Motor neuron (in vitro differentiated cells): ENCODE results near the gene PRPF6. TPM values are rescaled to one million over a fixed set of nuclear protein-coding genes. Genes with fewer than 3 reads are reported as not detected.

Experiments used
- ATAC-seq, 8 experiments: fragments of 200-7000 bp; cut with Tn5 transposase; replicated peaks in 6 of 8; 2 replicates each; pipeline ENCODE4 v1.8.0; 2021; ENCODE audit warnings: mild to moderate bottlenecking in 8 of 8, moderate library complexity in 8 of 8
- H3K27ac ChIP-seq, 2 donors: fragments of 250-450 bp; sonication (Bioruptor Pico); 2 replicates each; pipeline ENCODE4 v1.9.0; 2021; ENCODE audit warnings: antibody characterized with exemption in 2 of 2, mild to moderate bottlenecking in 2 of 2, moderate library complexity in 1 of 2
- H3K4me1 ChIP-seq, 2 donors: fragments of 250-450 bp; sonication (Bioruptor Pico); replicated peaks in 1 of 2; 2 replicates each; pipeline ENCODE4 v1.6.1; 2021; ENCODE audit warnings: antibody characterized with exemption in 2 of 2, mild to moderate bottlenecking in 2 of 2, moderate library complexity in 1 of 2
- H3K4me3 ChIP-seq, 5 donors: fragments of 250-450 bp; sonication (Bioruptor Pico); 2 replicates each; pipeline ENCODE4 v1.9.0; 2021; ENCODE audit warnings: antibody characterized with exemption in 5 of 5, mild to moderate bottlenecking in 5 of 5, moderate library complexity in 4 of 5
- WGBS, 10 experiments: fragments of 450-650 bp; shearing (Covaris generic); methylation state at CpG; one replicate each; pipeline ENCODE4 v1.0.0; 2022; 5-methylcytosine and 5-hydroxymethylcytosine counted together
- in situ Hi-C, 9 experiments: fragments of 400-800 bp; cut with MboI; loops; one replicate each; pipeline ENCODE4 v1.15.0; 2021; ENCODE audit warnings: low sequenced_read_pairs in 9 of 9, low pct_unique_long_range_greater_than_20kb in 2 of 9; ENCODE audit not compliant: unreplicated experiment in 9 of 9
- total RNA-seq, 8 experiments: library from RNA; unstranded; fragments of 300-600 nt; gene quantifications; 2 replicates each; pipeline versions ENCODE4 v1.2.3 to v1.2.4, GENCODE V29; 2022

Gene PRPF6
- total RNA-seq, 8 experiments from 2014 or later = 38.2 to 97.9 (median 64.2) TPM

GRCh38 chr20:64071341-64072332, 90.7 kb downstream of the PRPF6 start:
- in situ Hi-C loops = no loop called here
- 73 to 100% (median 96%) methylated on average over 1 to 5 of the region's 30 CpGs; no CpG with 5 or more reads in 5 of the 10 experiments for WGBS, 10 experiments
- Histone ChIP-seq H3K4me3 (no peak overlapping the region), H3K27ac (no peak overlapping the region), H3K4me1 (peaks cover 0 to 3% of the 10 kb centered on the region in 2 donors)
- ATAC-seq = no peak

GRCh38 chr20:64072498-64073063, 91.6 kb downstream of the PRPF6 start:
- Histone ChIP-seq H3K4me3 (no peak overlapping the region), H3K4me1 (peaks cover 0 to 3% of the 10 kb centered on the region in 2 donors), H3K27ac (no peak overlapping the region)
- WGBS, 10 experiments = 62 to 100% (median 95%) methylated on average over 1 to 4 of the region's 14 CpGs; no CpG with 5 or more reads in 5 of the 10 experiments
- in situ Hi-C loops = no loop called here
- no peak for ATAC-seq

- WGBS, 10 experiments = 40 to 90% (median 84%) methylated on average over 1 to 16 of the region's 37 CpGs; no CpG with 5 or more reads in 4 of the 10 experiments
- no peak for ATAC-seq
- Histone ChIP-seq H3K27ac (no peak overlapping the region), H3K4me3 (no peak overlapping the region), H3K4me1 (peaks cover 3 to 7% of the 10 kb centered on the region in 2 donors)
- in situ Hi-C loops = no loop called here
Measured at GRCh38 chr20:64073476-64074183, 92.7 kb downstream of the PRPF6 start.

GRCh38 chr20:64074184-64074789, 93.4 kb downstream of the PRPF6 start:
- WGBS, 10 experiments = 93 to 95% (median 95%) methylated on average over 3 to 10 of the region's 28 CpGs; no CpG with 5 or more reads in 7 of the 10 experiments
- H3K27ac ChIP-seq = no peak overlapping the region
- ATAC-seq = no peak
- H3K4me3 ChIP-seq = no peak overlapping the region
- in situ Hi-C loops = no loop called here
- H3K4me1 ChIP-seq = peaks cover 10 to 13% of the 10 kb centered on the region in 2 donors

GRCh38 chr20:64074963-64075362, 94.0 kb downstream of the PRPF6 start:
- WGBS, 10 experiments = 100% methylated on average over 1 to 2 of the region's 8 CpGs; no CpG with 5 or more reads in 7 of the 10 experiments
- Histone ChIP-seq H3K27ac (no peak overlapping the region), H3K4me3 (no peak overlapping the region), H3K4me1 (peaks cover 10 to 11% of the 10 kb centered on the region in 2 donors)
- ATAC-seq = no peak
- in situ Hi-C loops = no loop called here

GRCh38 chr20:64075556-64075955, 94.6 kb downstream of the PRPF6 start:
- Histone ChIP-seq H3K27ac (no peak overlapping the region), H3K4me1 (peaks cover 10 to 11% of the 10 kb centered on the region in 2 donors), H3K4me3 (no peak overlapping the region)
- in situ Hi-C loops = no loop called here
- no peak for ATAC-seq
- 100% methylated on average over 1 of the region's 12 CpGs; no CpG with 5 or more reads in 9 of the 10 experiments for WGBS, 10 experiments

GRCh38 chr20:64076061-64076997, 95.4 kb downstream of the PRPF6 start:
- no peak overlapping the region for H3K27ac ChIP-seq

GRCh38 chr20:64077094-64077493, 96.2 kb downstream of the PRPF6 start:
- no CpG with 5 or more reads among the region's 8 CpGs for WGBS, 10 experiments
- in situ Hi-C loops = no loop called here
- Histone ChIP-seq H3K4me3 (no peak overlapping the region), H3K27ac (no peak overlapping the region), H3K4me1 (peaks cover 11 to 15% of the 10 kb centered on the region in 2 donors)
- ATAC-seq = no peak

More at GRCh38 chr20:64076061-64076997, 95.4 kb downstream of the PRPF6 start:
- in situ Hi-C loops = no loop called here
- WGBS, 10 experiments = 92 to 100% methylated on average over 1 to 2 of the region's 22 CpGs; no CpG with 5 or more reads in 8 of the 10 experiments
- H3K4me1 ChIP-seq = peaks cover 10 to 11% of the 10 kb centered on the region in 2 donors
- no peak overlapping the region for H3K4me3 ChIP-seq
- ATAC-seq = no peak

GRCh38 chr20:64077541-64077875, 96.6 kb downstream of the PRPF6 start:
- H3K4me1 ChIP-seq = peaks cover 11 to 19% of the 10 kb centered on the region in 2 donors
- no peak for ATAC-seq
- WGBS, 10 experiments = no CpG with 5 or more reads among the region's 7 CpGs
- H3K27ac ChIP-seq = no peak overlapping the region
- in situ Hi-C loops = no loop called here
- no peak overlapping the region for H3K4me3 ChIP-seq

- in situ Hi-C loops = no loop called here
- H3K27ac ChIP-seq = no peak overlapping the region
- WGBS, 10 experiments = 40 to 100% (median 73%) methylated on average over 1 to 3 of the region's 15 CpGs; no CpG with 5 or more reads in 6 of the 10 experiments
- ATAC-seq = no peak
- H3K4me1 ChIP-seq = peaks cover 11 to 19% of the 10 kb centered on the region in 2 donors
- no peak overlapping the region for H3K4me3 ChIP-seq
Measured at GRCh38 chr20:64077876-64078551, 97.1 kb downstream of the PRPF6 start.

GRCh38 chr20:64078934-64079272, 98.0 kb downstream of the PRPF6 start:
- WGBS, 10 experiments = 0 to 48% (median 25%) methylated on average over 1 to 2 of the region's 4 CpGs; no CpG with 5 or more reads in 6 of the 10 experiments
- Histone ChIP-seq H3K4me1 (peaks cover 13 to 24% of the 10 kb centered on the region in 2 donors), H3K4me3 (peak overlapping the region; percentile 31 to 40 (median 36)), H3K27ac (peak overlapping the region in 1 of 2 donors; percentile 24)
- in situ Hi-C loops = no loop called here
- no peak for ATAC-seq
